Ectodermal cell (in vitro differentiated cells): ENCODE measurements around the gene RBMS3.

Experiments
- H3K27ac ChIP-seq: 2 replicates; pipeline ENCODE4 v1.7.0; 2013; ENCODE audit warnings: mild to moderate bottlenecking, low read depth, low read length; ENCODE audit not compliant: insufficient read depth, poor library complexity, severe bottlenecking
- H3K27me3 ChIP-seq: 2 replicates; pipeline ENCODE4 v1.7.0; 2013; ENCODE audit warnings: mild to moderate bottlenecking, low read length; ENCODE audit not compliant: insufficient read depth, control insufficient read depth, poor library complexity, severe bottlenecking
- H3K36me3 ChIP-seq: one replicate; pipeline ENCODE4 v1.7.0; 2013; ENCODE audit warnings: low read length; ENCODE audit not compliant: control insufficient read depth, insufficient read depth
- H3K4me1 ChIP-seq: one replicate; pipeline ENCODE4 v1.7.0; 2013; ENCODE audit warnings: low read length; ENCODE audit not compliant: control insufficient read depth, insufficient read depth
- H3K4me3 ChIP-seq: 2 replicates; pipeline ENCODE4 v1.7.0; 2013; ENCODE audit warnings: low read depth, low read length, control low read depth; ENCODE audit not compliant: insufficient read depth
- H3K9me3 ChIP-seq: 2 replicates; pipeline ENCODE4 v1.7.0; 2013; ENCODE audit warnings: mild to moderate bottlenecking, low read length, moderate library complexity; ENCODE audit not compliant: control insufficient read depth
- WGBS, 2 experiments: methylation state at CpG; one replicate each; pipeline ENCODE4 v1.1.7; 2013; ENCODE audit warnings: missing lambda C conversion rate in 2 of 2; 5-methylcytosine and 5-hydroxymethylcytosine counted together

RBMS3 gene

GRCh38 chr3:29488922-29489321 lies 208.1 kb downstream of the RBMS3 start:
- H3K27me3 ChIP-seq, result no peaks in the 10 kb centered on the region

GRCh38 chr3:29493109-29493508 lies 212.2 kb downstream of the RBMS3 start:
- no peaks in the 10 kb centered on the region for H3K4me1 ChIP-seq
- H3K9me3 ChIP-seq, result no peaks in the 10 kb centered on the region
- no peaks in the 10 kb centered on the region for H3K27me3 ChIP-seq
- H3K27ac ChIP-seq, result no peak overlapping the region
- no peaks in the 10 kb centered on the region for H3K36me3 ChIP-seq
- WGBS, 2 experiments, result 95% methylated on average over 2 to 3 of the region's 3 CpGs
- H3K4me3 ChIP-seq, result no peak overlapping the region

More at GRCh38 chr3:29488922-29489321, 208.1 kb downstream of the RBMS3 start:
- 92 to 95% methylated on average over 1 of the region's 1 CpG for WGBS, 2 experiments
- H3K36me3 ChIP-seq, result no peaks in the 10 kb centered on the region
- no peaks in the 10 kb centered on the region for H3K4me1 ChIP-seq
- H3K27ac ChIP-seq, result no peak overlapping the region
- no peaks in the 10 kb centered on the region for H3K9me3 ChIP-seq
- no peak overlapping the region for H3K4me3 ChIP-seq

GRCh38 chr3:29494305-29495036 lies 213.6 kb downstream of the RBMS3 start:
- no peak overlapping the region for H3K27ac ChIP-seq
- H3K4me3 ChIP-seq, result no peak overlapping the region
- H3K36me3 ChIP-seq, result no peaks in the 10 kb centered on the region
- no peaks in the 10 kb centered on the region for H3K4me1 ChIP-seq
- H3K9me3 ChIP-seq, result no peaks in the 10 kb centered on the region
- WGBS, 2 experiments, result 96 to 97% methylated on average over 5 to 6 of the region's 6 CpGs
- H3K27me3 ChIP-seq, result no peaks in the 10 kb centered on the region

GRCh38 chr3:29497282-29497681 lies 216.4 kb downstream of the RBMS3 start:
- WGBS, 2 experiments, result 88 to 93% methylated on average over 5 of the region's 5 CpGs
- Histone ChIP-seq H3K4me3 (no peak overlapping the region), H3K4me1 (no peaks in the 10 kb centered on the region), H3K27me3 (no peaks in the 10 kb centered on the region), H3K36me3 (no peaks in the 10 kb centered on the region), H3K9me3 (no peaks in the 10 kb centered on the region), H3K27ac (no peak overlapping the region)

- Histone ChIP-seq H3K27me3 (no peaks in the 10 kb centered on the region), H3K9me3 (no peaks in the 10 kb centered on the region), H3K4me1 (no peaks in the 10 kb centered on the region), H3K36me3 (no peaks in the 10 kb centered on the region), H3K4me3 (no peak overlapping the region), H3K27ac (no peak overlapping the region)
- 40 to 61% methylated on average over 1 of the region's 2 CpGs for WGBS, 2 experiments
Observed at GRCh38 chr3:29502771-29503170, 221.9 kb downstream of the RBMS3 start.

GRCh38 chr3:29503314-29503713 lies 222.4 kb downstream of the RBMS3 start:
- no peaks in the 10 kb centered on the region for H3K9me3 ChIP-seq
- 87 to 96% methylated on average over 3 of the region's 3 CpGs for WGBS, 2 experiments
- no peaks in the 10 kb centered on the region for H3K27me3 ChIP-seq
- no peak overlapping the region for H3K4me3 ChIP-seq
- H3K27ac ChIP-seq, result no peak overlapping the region
- no peaks in the 10 kb centered on the region for H3K4me1 ChIP-seq
- H3K36me3 ChIP-seq, result no peaks in the 10 kb centered on the region

GRCh38 chr3:29503958-29504357 lies 223.1 kb downstream of the RBMS3 start:
- Histone ChIP-seq H3K4me3 (no peak overlapping the region), H3K27ac (no peak overlapping the region), H3K27me3 (no peaks in the 10 kb centered on the region), H3K36me3 (no peaks in the 10 kb centered on the region), H3K4me1 (no peaks in the 10 kb centered on the region), H3K9me3 (no peaks in the 10 kb centered on the region)
- 95 to 97% methylated on average over 3 of the region's 3 CpGs for WGBS, 2 experiments

- WGBS, 2 experiments, result 93 to 95% methylated on average over 3 of the region's 3 CpGs
- Histone ChIP-seq H3K36me3 (no peaks in the 10 kb centered on the region), H3K4me3 (no peak overlapping the region), H3K27me3 (no peaks in the 10 kb centered on the region), H3K27ac (no peak overlapping the region), H3K4me1 (no peaks in the 10 kb centered on the region), H3K9me3 (no peaks in the 10 kb centered on the region)
Observed at GRCh38 chr3:29506502-29506901, 225.6 kb downstream of the RBMS3 start.

- H3K4me3 ChIP-seq, result no peak overlapping the region
- no peak overlapping the region for H3K27ac ChIP-seq
- H3K36me3 ChIP-seq, result no peaks in the 10 kb centered on the region
- H3K27me3 ChIP-seq, result no peaks in the 10 kb centered on the region
- WGBS, 2 experiments, result 82% methylated on average over 1 of the region's 1 CpG; no CpG with 5 or more reads in 1 of the 2 experiments
- no peaks in the 10 kb centered on the region for H3K9me3 ChIP-seq
- no peaks in the 10 kb centered on the region for H3K4me1 ChIP-seq
Observed at GRCh38 chr3:29511701-29512100, 230.8 kb downstream of the RBMS3 start.

- H3K27me3 ChIP-seq, result no peaks in the 10 kb centered on the region
- WGBS, 2 experiments, result 91 to 96% methylated on average over 4 of the region's 4 CpGs
- no peaks in the 10 kb centered on the region for H3K36me3 ChIP-seq
- H3K9me3 ChIP-seq, result no peaks in the 10 kb centered on the region
- no peaks in the 10 kb centered on the region for H3K4me1 ChIP-seq
- H3K4me3 ChIP-seq, result no peak overlapping the region
- no peak overlapping the region for H3K27ac ChIP-seq
Observed at GRCh38 chr3:29512641-29513040, 231.8 kb downstream of the RBMS3 start.
